Embryonic facial prominence (tissue), 1 donor: ENCODE data around the gene DONSON.
"Not testable (repeated sequence)": the region's sequence is repeated elsewhere in the genome, so short reads cannot be mapped to it uniquely, and the experiment has no call there.

Experiments
- DNase-seq: peaks from one replicate; pipeline ENCODE4 v3.0.0-alpha.2; 2016; ENCODE audit errors: extremely low spot score

The DONSON gene, protein sequence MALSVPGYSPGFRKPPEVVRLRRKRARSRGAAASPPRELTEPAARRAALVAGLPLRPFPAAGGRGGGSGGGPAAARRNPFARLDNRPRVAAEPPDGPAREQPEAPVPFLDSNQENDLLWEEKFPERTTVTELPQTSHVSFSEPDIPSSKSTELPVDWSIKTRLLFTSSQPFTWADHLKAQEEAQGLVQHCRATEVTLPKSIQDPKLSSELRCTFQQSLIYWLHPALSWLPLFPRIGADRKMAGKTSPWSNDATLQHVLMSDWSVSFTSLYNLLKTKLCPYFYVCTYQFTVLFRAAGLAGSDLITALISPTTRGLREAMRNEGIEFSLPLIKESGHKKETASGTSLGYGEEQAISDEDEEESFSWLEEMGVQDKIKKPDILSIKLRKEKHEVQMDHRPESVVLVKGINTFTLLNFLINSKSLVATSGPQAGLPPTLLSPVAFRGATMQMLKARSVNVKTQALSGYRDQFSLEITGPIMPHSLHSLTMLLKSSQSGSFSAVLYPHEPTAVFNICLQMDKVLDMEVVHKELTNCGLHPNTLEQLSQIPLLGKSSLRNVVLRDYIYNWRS

GRCh38 chr21:33588485-33589335 lies at the start of gene DONSON:
TSS of gene DONSON (minus strand) at chr21:33588684. CDS start at chr21:33588641, 43 bp downstream.
- peak; percentile 69 for DNase-seq

- DNase-seq: no peak
These were observed 45.8 kb upstream of the DONSON start for GRCh38 chr21:33634254-33634653.

DNA sequence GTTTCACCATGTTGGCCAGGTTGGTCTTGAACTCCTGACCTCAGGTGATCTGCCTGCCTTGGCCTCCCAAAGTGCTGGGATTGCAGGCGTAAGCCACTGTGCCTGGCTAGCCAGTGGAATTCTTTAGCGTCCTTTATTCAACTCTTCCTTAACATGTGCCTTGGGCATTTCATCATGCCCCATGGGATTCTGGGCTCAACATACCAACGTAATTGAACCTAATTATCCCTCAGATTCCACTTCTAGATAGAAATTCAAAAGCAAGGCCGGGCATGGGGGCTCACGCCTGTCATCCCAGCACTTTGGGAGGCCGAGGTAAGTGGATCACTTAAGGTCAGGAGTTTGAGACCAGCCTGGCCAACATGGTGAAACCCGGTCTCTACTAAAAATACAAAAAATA lies 37.7 kb upstream of the DONSON start:
- not testable (repeated sequence) for DNase-seq

GRCh38 chr21:33622253-33622652 lies 33.8 kb upstream of the DONSON start:
- no peak for DNase-seq

- DNase-seq: no peak
These were observed 31.2 kb upstream of the DONSON start for GRCh38 chr21:33619726-33620125.

DNA sequence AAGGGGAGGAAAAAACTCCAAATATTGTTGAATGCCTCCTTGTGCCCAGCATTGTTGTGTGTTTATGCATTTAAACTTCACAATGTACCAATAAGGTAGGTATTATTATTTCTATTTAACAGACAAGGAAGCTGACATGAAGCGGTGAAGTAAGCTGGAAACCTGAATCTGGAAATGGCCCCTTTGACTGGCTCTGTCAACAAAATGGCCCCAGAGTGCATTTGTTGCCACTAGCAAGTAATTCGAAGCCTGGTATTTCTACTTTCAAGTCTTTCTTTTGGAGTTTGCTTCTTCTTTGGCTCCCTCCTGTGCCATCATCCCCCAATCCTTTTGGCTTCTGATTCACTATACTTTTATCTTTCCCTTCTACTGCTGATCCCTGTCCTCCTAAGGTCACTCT lies 29.9 kb upstream of the DONSON start:
- no peak for DNase-seq

GRCh38 chr21:33617565-33617964 lies 29.1 kb upstream of the DONSON start:
- DNase-seq: not testable (repeated sequence)

- no peak for DNase-seq
These were observed 22.7 kb upstream of the DONSON start for GRCh38 chr21:33611006-33611744.

DNA sequence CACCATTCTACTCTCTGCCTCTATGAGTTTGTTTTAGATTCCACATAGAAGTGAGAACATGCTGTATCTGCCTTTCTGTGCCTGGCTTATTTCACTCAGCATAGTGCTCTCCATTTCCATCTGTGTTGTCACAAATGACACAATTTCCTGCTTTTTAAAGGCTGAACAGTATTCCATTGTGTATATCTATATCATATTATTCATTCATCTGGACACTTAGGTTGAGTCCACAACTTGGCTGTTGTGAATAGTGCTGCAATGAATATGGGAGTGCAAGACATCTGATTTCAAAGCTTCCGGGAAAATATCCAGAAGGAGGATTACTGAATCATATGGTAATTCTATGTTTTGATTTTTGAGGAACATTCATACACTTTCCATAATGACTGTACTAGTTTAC lies 20.1 kb upstream of the DONSON start:
- DNase-seq: no peak

GRCh38 chr21:33598051-33598450 lies 9.6 kb upstream of the DONSON start:
- DNase-seq: no peak

- peak; percentile 8 for DNase-seq
These were observed 546 bp downstream of the DONSON start for GRCh38 chr21:33587792-33588484.

GRCh38 chr21:33586927-33587326 lies 1.6 kb downstream of the DONSON start:
- no peak for DNase-seq

DNA sequence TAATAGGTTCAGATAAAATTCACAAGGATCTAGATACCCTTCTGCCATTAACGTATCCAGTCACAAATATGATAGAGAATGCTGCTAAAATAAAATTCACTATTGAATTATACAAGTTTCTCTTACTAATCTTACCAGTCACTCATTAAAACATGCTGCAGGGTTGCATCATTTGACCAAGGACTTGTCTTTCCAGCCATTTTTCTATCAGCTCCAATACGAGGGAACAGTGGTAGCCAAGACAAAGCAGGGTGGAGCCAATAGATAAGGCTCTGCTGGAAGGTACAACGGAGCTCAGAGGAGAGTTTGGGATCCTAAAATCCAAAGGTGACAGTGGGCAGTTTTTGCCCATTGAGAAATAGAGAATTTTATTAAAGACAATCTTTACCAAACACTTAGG lies 4.0 kb downstream of the DONSON start:
- DNase-seq: no peak

GRCh38 chr21:33578959-33579542 lies 9.4 kb downstream of the DONSON start:
- no peak for DNase-seq

GRCh38 chr21:33578214-33578613 lies 10.3 kb downstream of the DONSON start:
- DNase-seq: no peak

DNA sequence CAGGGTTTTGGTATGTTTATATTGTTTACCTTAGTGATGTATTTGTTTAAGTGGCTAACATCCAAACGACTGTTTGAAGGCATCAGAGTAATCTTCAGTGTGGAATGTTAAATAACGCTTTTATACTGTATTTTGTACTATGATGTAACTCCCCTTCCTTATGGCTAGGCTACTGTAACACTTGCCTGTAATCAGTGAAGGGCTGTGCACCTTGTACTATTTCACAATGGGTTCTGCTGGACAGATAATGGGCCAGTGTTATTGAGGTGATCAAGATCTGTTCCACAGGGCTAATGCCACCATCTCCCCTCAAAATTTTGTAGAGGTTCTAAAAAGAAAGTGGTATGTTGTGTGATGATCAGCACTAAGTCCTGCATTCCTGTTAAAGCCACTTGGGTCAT lies 11.7 kb downstream of the DONSON start:
- DNase-seq: not testable (repeated sequence)

GRCh38 chr21:33572350-33572749 lies 16.1 kb downstream of the DONSON start:
- no peak for DNase-seq

DNA sequence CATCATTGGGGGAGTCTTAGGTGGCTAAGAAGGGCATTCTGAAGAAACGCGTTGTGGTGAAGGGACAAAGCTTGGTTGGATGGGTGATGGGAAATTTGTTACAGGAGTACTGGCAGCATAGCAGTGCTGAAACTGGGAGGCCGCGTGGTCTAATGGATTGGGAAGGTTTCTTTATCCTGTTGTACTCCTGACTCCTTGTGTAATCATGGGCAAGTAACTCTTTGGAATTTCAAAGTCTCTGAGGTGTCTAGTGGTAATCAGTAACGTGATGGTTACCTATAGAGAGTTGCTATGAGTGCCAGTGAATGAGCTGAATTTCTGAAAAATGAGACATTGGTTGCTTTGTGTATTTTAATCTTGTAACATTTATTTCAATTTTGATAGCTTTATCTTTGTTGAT lies 18.5 kb downstream of the DONSON start:
- DNase-seq: no peak

- no peak for DNase-seq
These were observed 20.0 kb downstream of the DONSON start for GRCh38 chr21:33568448-33568847.

DNA sequence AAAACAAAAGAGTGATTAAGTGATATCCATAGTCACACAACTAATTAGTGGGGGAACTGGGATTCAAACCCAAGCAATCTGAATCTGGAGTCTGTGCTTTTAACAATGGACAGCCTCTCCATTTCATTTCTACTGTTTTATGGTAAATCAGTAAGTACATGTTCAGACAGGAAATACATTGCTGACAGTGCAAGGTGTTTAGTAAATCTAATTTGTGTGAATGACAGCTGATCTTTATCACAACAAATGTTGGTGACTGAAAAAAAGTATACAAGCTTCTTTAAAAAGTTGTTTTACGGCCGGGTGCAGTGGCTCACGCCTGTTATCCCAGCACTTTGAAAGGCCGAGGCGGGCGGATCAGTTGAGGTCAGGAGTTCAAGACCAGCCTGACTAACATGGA lies 20.6 kb downstream of the DONSON start:
- no peak for DNase-seq

GRCh38 chr21:33566514-33566913 lies 22.0 kb downstream of the DONSON start:
- no peak for DNase-seq
